GM12878 (cell line): Measurements from ENCODE around the gene CREG2. TPM values are rescaled to one million over a fixed set of nuclear protein-coding genes. Genes with fewer than 3 reads are reported as not detected.

Experiments used
- ATAC-seq: fragments of 200-7000 bp; cut with Tn5 transposase; 3 replicates; pipeline ENCODE4 v1.9.1; 2020; ENCODE audit warnings: mild to moderate bottlenecking, moderate library complexity
- BruUV-seq: library from RNA; stranded (reverse); fragments of 400-500 nt; replicated peaks from 2 replicates; lab custom pipeline; 2021; lab: Mats Ljungman, UMichigan
- CTCF ChIA-PET: fragments of 300-600 bp; sonication (Branson Sonifier 250); formaldehyde crosslinking; extraction: SDS; loops from one replicate; lab custom pipeline; 2021; ENCODE audit warnings: inconsistent platforms; lab: Yijun Ruan, JAX
- POLR2A ChIA-PET: fragments of 350-600 bp; formaldehyde crosslinking; extraction: SDS; loops from one replicate; lab custom pipeline; 2021; ENCODE audit warnings: inconsistent platforms; lab: Charles Lee
- RAD21 ChIA-PET: fragments of 300-600 bp; sonication (Branson Sonifier 250); formaldehyde crosslinking; loops from one replicate; lab custom pipeline; 2023; ENCODE audit warnings: antibody characterized with exemption; ENCODE audit not compliant: unreplicated experiment; lab: Charles Lee
- SMC1A ChIA-PET: fragments of 300-600 bp; sonication (Branson Sonifier 250); formaldehyde crosslinking; loops from one replicate; lab custom pipeline; 2023; ENCODE audit not compliant: unreplicated experiment, uncharacterized antibody; lab: Charles Lee
- DNase-seq: peaks from one replicate; pipeline ENCODE4 v3.0.0-alpha.2; 2011; ENCODE audit warnings: low read depth, low spot score
- FAIRE-seq: peaks from 3 replicates; lab custom pipeline; 2011; peaks lifted over from hg19 to GRCh38; lab: Jason Lieb, UNC
- H2AFZ ChIP-seq: 2 replicates; pipeline ENCODE4 v1.6.0; 2011; ENCODE audit warnings: low read depth, low read length, control low read depth; ENCODE audit not compliant: control insufficient read depth
- H3K27ac ChIP-seq: 2 replicates; pipeline ENCODE4 v1.5.1; 2011; ENCODE audit warnings: control low read depth; ENCODE audit not compliant: control insufficient read depth, insufficient read depth
- H3K27me3 ChIP-seq, 2 experiments: replicated peaks in 1 of 2; 2 replicates each; pipeline versions ENCODE4 v1.6.0 to v1.6.1; 2011; ENCODE audit warnings: low read length in 1 of 2; ENCODE audit not compliant: control insufficient read depth in 2 of 2, insufficient read depth in 2 of 2
- H3K36me3 ChIP-seq, 2 experiments: 2 replicates each; pipeline ENCODE4 v1.5.1; 2011; ENCODE audit warnings: low read length in 1 of 2; ENCODE audit not compliant: control insufficient read depth in 2 of 2, insufficient read depth in 2 of 2
- H3K4me1 ChIP-seq: 2 replicates; pipeline ENCODE4 v1.6.1; 2011; ENCODE audit warnings: mild to moderate bottlenecking, low read length, moderate library complexity, mixed read lengths; ENCODE audit not compliant: control insufficient read depth, insufficient read depth
- H3K4me2 ChIP-seq: 2 replicates; pipeline ENCODE4 v1.6.0; 2011; ENCODE audit warnings: control low read depth; ENCODE audit not compliant: control insufficient read depth, insufficient read depth
- H3K4me3 ChIP-seq: fragments of 200-600 bp; sonication (generic); 2 replicates; pipeline ENCODE4 v1.5.1; 2016
- H3K79me2 ChIP-seq: 2 replicates; pipeline ENCODE4 v1.6.0; 2011; ENCODE audit warnings: low read length; ENCODE audit not compliant: control insufficient read depth, insufficient read depth
- H3K9ac ChIP-seq: 2 replicates; pipeline ENCODE4 v1.8.0; 2011; ENCODE audit warnings: low read length, control low read depth, mixed read lengths; ENCODE audit not compliant: control insufficient read depth, insufficient read depth
- H3K9me3 ChIP-seq: replicated peaks from 3 replicates; pipeline ENCODE4 v1.5.1; 2011; ENCODE audit warnings: mild to moderate bottlenecking, low read length; ENCODE audit not compliant: control insufficient read depth, insufficient read depth
- H4K20me1 ChIP-seq: 2 replicates; pipeline ENCODE4 v1.6.0; 2011; ENCODE audit not compliant: control insufficient read depth, insufficient read depth
- CBX3 ChIP-seq: fragments of 200-600 bp; sonication (generic); IDR thresholded peaks from 2 replicates; pipeline ENCODE4 v1.6.1; 2016; ENCODE audit warnings: low read depth, borderline replicate concordance
- ETV6 ChIP-seq, 2 experiments: fragments of 450-650 bp in 1 of 2; IDR thresholded peaks in 1 of 2; conservative IDR thresholded peaks in 1 of 2; 2 replicates each; pipeline ENCODE4 v1.6.1; 2014; ENCODE audit warnings: antibody characterized with exemption in 1 of 2, borderline replicate concordance in 1 of 2, low read depth in 1 of 2, mild to moderate bottlenecking in 1 of 2, moderate library complexity in 1 of 2
- LARP7 ChIP-seq: fragments of 450-650 bp; IDR thresholded peaks from 2 replicates; pipeline ENCODE4 v1.6.1; 2017; ENCODE audit warnings: mild to moderate bottlenecking
- NFIC ChIP-seq: IDR thresholded peaks from 2 replicates; pipeline ENCODE4 v1.6.1; 2012; ENCODE audit warnings: low read depth, mild to moderate bottlenecking, inconsistent platforms, low read length, moderate library complexity
- SKIL ChIP-seq: fragments of 450-650 bp; IDR thresholded peaks from 2 replicates; pipeline ENCODE4 v1.6.1; 2017; ENCODE audit warnings: mild to moderate bottlenecking, low read depth, inconsistent platforms; ENCODE audit not compliant: poor library complexity, severe bottlenecking
- WGBS: methylation state at CpG from one replicate; pipeline ENCODE4 v1.1.6; 2016; ENCODE audit warnings: low lambda C conversion rate; ENCODE audit not compliant: insufficient replicate concordance, insufficient coverage; ENCODE audit errors: missing lambda C conversion rate; 5-methylcytosine and 5-hydroxymethylcytosine counted together
- in situ Hi-C: fragments of 300-500 bp; cut with MboI; formaldehyde crosslinking; loops from 9 replicates; pipeline ENCODE4 v1.14.3; 2018; ENCODE audit warnings: mixed read lengths
- intact Hi-C: fragments of 100-400 bp; cut with micrococcal nuclease; formaldehyde crosslinking; loops from one replicate; pipeline ENCODE4 v1.14.2; 2022; ENCODE audit not compliant: unreplicated experiment
- polyA plus RNA-seq, 11 experiments: library from polyadenylated mRNA; depleted of rRNA in 4 of 11; unstranded in 6 of 11; stranded (reverse) in 5 of 11; fragments of >200 nt; fragmentation: Nextera tagmentation in 4 of 11; fragmentation: Illumina TruSeq in 1 of 11; extraction: Ambion mirVana in 4 of 11; extraction: Trizol in 1 of 11; gene quantifications; 1 replicate in 1 of 11; 2 replicates in 10 of 11; pipeline versions ENCODE4 v1.2.1 to v1.2.3, GENCODE V29; 2011 to 2016; ENCODE audit warnings: inconsistent platforms in 2 of 11, missing spikeins in 2 of 11, low read depth in 1 of 11
- total RNA-seq, 4 experiments: library from RNA; depleted of rRNA in 3 of 4; stranded (reverse); fragments of >200 nt in 3 of 4; fragmentation: Illumina TruSeq in 1 of 4; extraction: Trizol in 1 of 4; gene quantifications; 2 replicates each; pipeline versions ENCODE4 v1.2.1 to v1.2.3, GENCODE V29; 2013 to 2021

The CREG2 gene
- total and polyA plus RNA-seq, 10 of the 15 experiments (the other 5 are each of a cell fraction or from before 2014, with no cell fraction given): not detected

- H3K9ac ChIP-seq: no peak overlapping the region
- no peaks in the 10 kb centered on the region for H3K79me2 ChIP-seq
- no peaks in the 10 kb centered on the region for H3K36me3 ChIP-seq
- no peak for FAIRE-seq
- CTCF ChIA-PET: interaction anchor here (0.7 to 3.0 kb wide), 31 partner anchors 8 to 532 kb away, joined by 3 to 32 read pairs (median 6); partner anchors contain the start of gene RNF149
- TF ChIP-seq LARP7: no peak
- TF ChIP-seq CBX3: no peak
- TF ChIP-seq ETV6 (conservative IDR thresholded peaks at IDR 0.05 in 1 of 2, IDR thresholded peaks at IDR 0.05 in 1 of 2; ENCODE audit: borderline replicate concordance in 1 of 2, low read depth in 1 of 2): no peak
- no peak for TF ChIP-seq NFIC
- TF ChIP-seq SKIL: no peak
- DNase-seq: no peak
- H3K4me3 ChIP-seq: no peak overlapping the region
- no peaks in the 10 kb centered on the region for H4K20me1 ChIP-seq
- H3K27ac ChIP-seq: no peak overlapping the region
- SMC1A ChIA-PET: interaction anchor here (0.6 to 1.8 kb wide), 12 partner anchors 8 to 779 kb away, joined by 3 to 9 read pairs (median 4); partner anchors contain the start of gene RNF149
- POLR2A ChIA-PET: no interaction called here
- intact Hi-C loops: loop anchor here (10.0 kb wide), 1 partner anchor 533 kb away; no protein-coding TSS in a partner anchor
- WGBS: 52% methylated on average over 7 of the region's 7 CpGs
- H3K4me1 ChIP-seq: no peaks in the 10 kb centered on the region
- H3K27me3 ChIP-seq: no peaks in the 10 kb centered on the region; a peak in 1 of 4 replicates
- H3K4me2 ChIP-seq: no peak overlapping the region
- RAD21 ChIA-PET: interaction anchor here (0.6 to 1.5 kb wide), 9 partner anchors 66 to 679 kb away, joined by 3 to 6 read pairs (median 3); no protein-coding TSS in a partner anchor
- BruUV-seq: no TSS peak
- in situ Hi-C loops: loop anchor here (10.0 kb wide), 1 partner anchor 483 kb away; no protein-coding TSS in a partner anchor
- no peaks in the 10 kb centered on the region for H3K9me3 ChIP-seq
- no peak overlapping the region for H2AFZ ChIP-seq
- ATAC-seq: no peak
These were observed 45.9 kb downstream of the CREG2 start for GRCh38 chr2:101341421-101341820.
